ENCODE data around the gene MFAP3. TPM values are rescaled to one million over a fixed set of nuclear protein-coding genes. Genes with fewer than 3 reads are reported as not detected.

The MFAP3 gene
- total and polyA plus RNA-seq, 2 of the 13 experiments (the other 11 are each of a cell fraction or from before 2014, with no cell fraction given) = 12.1 to 28.3 TPM

DNA sequence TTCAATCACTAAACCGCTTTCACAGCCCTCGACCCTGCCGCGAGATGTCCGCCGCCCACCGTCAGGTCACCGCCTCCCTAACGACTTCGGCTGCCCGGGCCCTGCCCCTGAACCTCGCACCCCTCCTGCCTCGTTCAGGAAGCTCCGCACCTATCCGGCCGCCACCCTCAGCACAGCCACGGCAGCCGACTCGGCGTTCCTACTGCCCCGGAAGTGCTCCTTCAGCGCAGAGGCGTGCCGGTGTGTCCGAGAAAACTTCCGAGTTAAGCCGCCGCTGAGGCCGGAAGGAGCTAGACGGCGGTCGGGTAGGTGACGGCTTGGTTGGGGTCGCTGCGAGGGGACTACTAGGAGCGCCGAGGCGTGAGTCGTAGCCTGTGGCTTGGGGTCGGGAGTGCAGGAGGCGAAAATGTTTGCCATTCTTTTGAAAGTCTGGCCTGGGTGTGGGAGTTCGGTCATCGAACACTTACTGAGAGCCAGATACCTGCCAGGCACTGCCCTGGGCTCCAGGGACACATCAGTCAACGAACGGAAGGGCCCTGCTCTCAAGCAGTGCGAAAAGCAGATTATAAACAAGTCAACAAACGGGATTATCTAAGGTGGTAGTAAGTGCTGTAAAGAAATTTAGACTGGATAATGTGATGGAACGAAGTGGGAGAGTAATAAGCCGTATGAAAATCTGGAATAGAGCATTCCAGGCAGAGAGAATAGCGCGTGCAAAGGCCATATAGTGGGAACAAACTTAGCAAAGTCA is at the start of gene MFAP3, which contains the start of gene FAM114A2 (continued):
- TF ChIP-seq, protein P1, sequence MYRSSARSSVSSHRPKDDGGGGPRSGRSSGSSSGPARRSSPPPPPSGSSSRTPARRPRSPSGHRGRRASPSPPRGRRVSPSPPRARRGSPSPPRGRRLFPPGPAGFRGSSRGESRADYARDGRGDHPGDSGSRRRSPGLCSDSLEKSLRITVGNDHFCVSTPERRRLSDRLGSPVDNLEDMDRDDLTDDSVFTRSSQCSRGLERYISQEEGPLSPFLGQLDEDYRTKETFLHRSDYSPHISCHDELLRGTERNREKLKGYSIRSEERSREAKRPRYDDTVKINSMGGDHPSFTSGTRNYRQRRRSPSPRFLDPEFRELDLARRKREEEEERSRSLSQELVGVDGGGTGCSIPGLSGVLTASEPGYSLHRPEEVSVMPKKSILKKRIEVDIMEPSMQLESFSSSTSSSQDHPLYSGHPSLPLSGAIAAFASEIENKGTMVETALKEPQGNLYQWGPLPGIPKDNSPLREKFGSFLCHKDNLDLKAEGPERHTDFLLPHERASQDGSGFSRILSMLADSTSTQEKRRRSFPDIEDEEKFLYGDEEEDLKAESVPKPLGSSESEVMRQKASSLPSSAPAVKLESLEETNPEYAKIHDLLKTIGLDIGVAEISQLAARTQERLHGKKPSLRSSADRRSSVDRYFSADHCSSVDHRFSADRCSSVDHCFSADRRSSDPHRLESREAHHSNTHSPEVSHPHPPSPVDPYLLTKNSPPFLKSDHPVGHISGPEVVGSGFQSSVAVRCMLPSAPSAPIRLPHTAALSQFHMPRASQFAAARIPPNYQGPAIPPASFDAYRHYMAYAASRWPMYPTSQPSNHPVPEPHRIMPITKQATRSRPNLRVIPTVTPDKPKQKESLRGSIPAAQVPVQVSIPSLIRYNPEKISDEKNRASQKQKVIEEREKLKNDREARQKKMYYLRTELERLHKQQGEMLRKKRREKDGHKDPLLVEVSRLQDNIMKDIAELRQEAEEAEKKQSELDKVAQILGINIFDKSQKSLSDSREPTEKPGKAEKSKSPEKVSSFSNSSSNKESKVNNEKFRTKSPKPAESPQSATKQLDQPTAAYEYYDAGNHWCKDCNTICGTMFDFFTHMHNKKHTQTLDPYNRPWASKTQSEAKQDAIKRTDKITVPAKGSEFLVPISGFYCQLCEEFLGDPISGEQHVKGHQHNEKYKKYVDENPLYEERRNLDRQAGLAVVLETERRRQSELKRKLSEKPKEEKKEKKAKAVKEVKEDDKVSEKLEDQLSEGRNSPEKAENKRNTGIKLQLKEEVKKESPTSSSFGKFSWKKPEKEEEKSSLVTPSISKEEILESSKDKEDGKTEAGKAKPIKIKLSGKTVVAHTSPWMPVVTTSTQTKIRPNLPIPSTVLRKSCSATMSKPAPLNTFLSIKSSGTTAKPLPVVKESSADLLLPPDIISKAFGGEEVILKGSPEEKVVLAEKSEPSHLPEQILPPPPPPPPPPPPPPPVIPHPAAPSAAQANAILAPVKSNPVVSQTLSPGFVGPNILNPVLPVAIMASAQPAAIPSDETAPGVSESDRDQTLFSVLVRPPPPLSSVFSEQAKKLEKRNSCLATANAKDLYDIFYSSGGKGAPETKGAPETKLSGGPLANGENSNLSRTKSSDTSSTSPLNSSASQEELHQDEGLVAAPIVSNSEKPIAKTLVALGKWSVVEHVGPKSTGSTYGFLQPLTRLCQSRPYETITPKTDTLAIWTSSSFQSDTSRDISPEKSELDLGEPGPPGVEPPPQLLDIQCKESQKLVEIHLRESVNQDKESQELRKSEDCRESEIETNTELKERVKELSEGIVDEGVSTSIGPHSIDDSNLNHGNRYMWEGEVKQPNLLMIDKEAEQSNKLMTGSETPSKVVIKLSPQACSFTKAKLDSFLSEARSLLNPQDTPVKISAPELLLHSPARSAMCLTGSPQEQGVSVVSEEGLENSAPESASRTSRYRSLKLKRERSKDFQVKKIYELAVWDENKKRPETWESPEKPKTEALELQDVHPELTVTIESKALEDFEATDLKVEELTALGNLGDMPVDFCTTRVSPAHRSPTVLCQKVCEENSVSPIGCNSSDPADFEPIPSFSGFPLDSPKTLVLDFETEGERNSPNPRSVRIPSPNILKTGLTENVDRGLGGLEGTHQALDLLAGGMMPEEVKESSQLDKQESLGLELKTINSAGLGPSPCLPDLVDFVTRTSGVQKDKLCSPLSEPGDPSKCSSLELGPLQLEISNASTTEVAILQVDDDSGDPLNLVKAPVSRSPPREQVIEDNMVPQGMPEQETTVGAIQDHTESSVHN (CRISPR knock-in tag; IDR thresholded peaks at IDR 0.05) = no peak
- TF ChIP-seq TRIM24 (CRISPR knock-in tag; IDR thresholded peaks at IDR 0.05) (no peak), ZEB1 (IDR thresholded peaks at IDR 0.05; ENCODE audit: insufficient replicate concordance, low read depth) (no peak), ZNF562 (CRISPR knock-in tag; IDR thresholded peaks at IDR 0.05; ENCODE audit: borderline replicate concordance) (no peak; the same call in 1 of the 2 replicates), NFKB2 (CRISPR knock-in tag; IDR thresholded peaks at IDR 0.05; ENCODE audit: borderline replicate concordance) (peak; percentile 93), ZNF441 (CRISPR knock-in tag; IDR thresholded peaks at IDR 0.05; ENCODE audit: borderline replicate concordance) (peak; percentile 52; the same call in 1 of the 2 replicates), ZNF768 (CRISPR knock-in tag; IDR thresholded peaks at IDR 0.05) (peak; percentile 64; the same call in 1 of the 2 replicates), TOE1 (CRISPR knock-in tag; IDR thresholded peaks at IDR 0.05) (peak; percentile 56; the same call in 1 of the 2 replicates), PTBP1 (IDR thresholded peaks at IDR 0.05; ENCODE audit: low read depth, low read length, poor library complexity, severe bottlenecking) (peak; percentile 68), KLF16 (CRISPR knock-in tag; IDR thresholded peaks at IDR 0.05) (peak in 1 of 2 experiments; percentile 89; a peak in 2 of 4 replicates), ZFP36 (IDR thresholded peaks at IDR 0.05; ENCODE audit: borderline replicate concordance, low read depth, low read length, partially characterized antibody) (peak; percentile 7), SATB2 (CRISPR knock-in tag; IDR thresholded peaks at IDR 0.05) (no peak), FOXK2 (IDR thresholded peaks at IDR 0.05) (no peak), SPEN (CRISPR knock-in tag; IDR thresholded peaks at IDR 0.05; ENCODE audit: low read depth) (peak; percentile 95), MTA3 (CRISPR knock-in tag; IDR thresholded peaks at IDR 0.05) (no peak), ZFY (CRISPR knock-in tag; IDR thresholded peaks at IDR 0.05) (peak; percentile 85), TBP (CRISPR knock-in tag; IDR thresholded peaks at IDR 0.05) (no peak)
- TF ChIP-seq, protein P2, sequence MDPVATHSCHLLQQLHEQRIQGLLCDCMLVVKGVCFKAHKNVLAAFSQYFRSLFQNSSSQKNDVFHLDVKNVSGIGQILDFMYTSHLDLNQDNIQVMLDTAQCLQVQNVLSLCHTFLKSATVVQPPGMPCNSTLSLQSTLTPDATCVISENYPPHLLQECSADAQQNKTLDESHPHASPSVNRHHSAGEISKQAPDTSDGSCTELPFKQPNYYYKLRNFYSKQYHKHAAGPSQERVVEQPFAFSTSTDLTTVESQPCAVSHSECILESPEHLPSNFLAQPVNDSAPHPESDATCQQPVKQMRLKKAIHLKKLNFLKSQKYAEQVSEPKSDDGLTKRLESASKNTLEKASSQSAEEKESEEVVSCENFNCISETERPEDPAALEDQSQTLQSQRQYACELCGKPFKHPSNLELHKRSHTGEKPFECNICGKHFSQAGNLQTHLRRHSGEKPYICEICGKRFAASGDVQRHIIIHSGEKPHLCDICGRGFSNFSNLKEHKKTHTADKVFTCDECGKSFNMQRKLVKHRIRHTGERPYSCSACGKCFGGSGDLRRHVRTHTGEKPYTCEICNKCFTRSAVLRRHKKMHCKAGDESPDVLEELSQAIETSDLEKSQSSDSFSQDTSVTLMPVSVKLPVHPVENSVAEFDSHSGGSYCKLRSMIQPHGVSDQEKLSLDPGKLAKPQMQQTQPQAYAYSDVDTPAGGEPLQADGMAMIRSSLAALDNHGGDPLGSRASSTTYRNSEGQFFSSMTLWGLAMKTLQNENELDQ (CRISPR knock-in tag; IDR thresholded peaks at IDR 0.05; ENCODE audit: borderline replicate concordance) = no peak
